ENCODE measurements around the gene MEI4.

Gene MEI4

DNA sequence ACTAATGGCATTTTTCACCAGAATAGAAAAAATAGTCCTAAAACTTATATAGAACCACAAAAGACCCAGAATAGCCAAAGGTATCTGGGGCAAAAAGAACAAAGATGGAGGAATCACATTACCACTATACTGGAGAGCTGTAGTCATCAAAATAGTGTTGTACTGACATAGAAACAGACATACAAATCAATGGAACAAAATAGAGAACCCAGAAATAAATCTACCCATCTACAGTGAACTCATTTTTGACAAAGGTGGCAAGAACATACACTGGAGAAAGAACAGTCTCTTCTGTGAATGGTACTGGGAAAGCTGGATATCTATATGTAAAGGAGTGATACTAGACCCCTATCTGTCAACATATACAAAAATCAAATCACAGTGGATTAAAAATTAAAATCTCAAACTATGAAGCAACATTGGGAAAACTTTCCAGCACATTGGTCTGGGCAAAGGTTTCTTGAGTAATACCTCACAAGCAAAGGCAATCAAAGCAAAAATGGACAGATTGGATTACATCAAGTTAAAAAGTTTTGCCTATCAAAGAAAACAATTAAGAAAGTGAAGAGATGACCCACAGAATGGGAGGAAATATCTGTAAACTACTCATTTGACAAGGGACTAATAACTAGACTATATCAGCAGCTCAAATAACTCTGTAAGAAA is 120.5 kb downstream of the MEI4 start:
- Histone ChIP-seq H4K20me1 (ENCODE audit: insufficient read depth, low read length) (no peaks in the 10 kb centered on the region), H2AFZ (ENCODE audit: low read length) (no peak overlapping the region), H3K36me3 (replicated peaks; ENCODE audit: insufficient read depth, low read length) (no peaks in the 10 kb centered on the region), H3F3A (ENCODE audit: insufficient read depth, low read length) (no peaks in the 10 kb centered on the region), H3K27ac (ENCODE audit: low read length) (no peak overlapping the region), H3K9ac (ENCODE audit: low read length) (no peak overlapping the region), H3K4me3 (ENCODE audit: low read length) (no peak overlapping the region), H3K4me1 (ENCODE audit: low read length) (no peaks in the 10 kb centered on the region), H3K9me2 (replicated peaks; ENCODE audit: insufficient read depth, low read length) (no peaks in the 10 kb centered on the region), H3K9me3 (replicated peaks; ENCODE audit: insufficient read depth, low read length) (no peaks in the 10 kb centered on the region), H3K4me2 (ENCODE audit: low read depth, low read length) (no peak overlapping the region), H3K79me2 (ENCODE audit: low read length) (no peaks in the 10 kb centered on the region), H3K27me3 (replicated peaks; ENCODE audit: insufficient read depth, low read length) (no peaks in the 10 kb centered on the region)
- TF ChIP-seq EZH2 (optimal IDR thresholded peaks at IDR 0.05; ENCODE audit: low read depth, low read length) (no peak), EZH2phosphoT487 (IDR thresholded peaks at IDR 0.05; ENCODE audit: low read length) (no peak)
- TF ChIP-seq, protein P1, sequence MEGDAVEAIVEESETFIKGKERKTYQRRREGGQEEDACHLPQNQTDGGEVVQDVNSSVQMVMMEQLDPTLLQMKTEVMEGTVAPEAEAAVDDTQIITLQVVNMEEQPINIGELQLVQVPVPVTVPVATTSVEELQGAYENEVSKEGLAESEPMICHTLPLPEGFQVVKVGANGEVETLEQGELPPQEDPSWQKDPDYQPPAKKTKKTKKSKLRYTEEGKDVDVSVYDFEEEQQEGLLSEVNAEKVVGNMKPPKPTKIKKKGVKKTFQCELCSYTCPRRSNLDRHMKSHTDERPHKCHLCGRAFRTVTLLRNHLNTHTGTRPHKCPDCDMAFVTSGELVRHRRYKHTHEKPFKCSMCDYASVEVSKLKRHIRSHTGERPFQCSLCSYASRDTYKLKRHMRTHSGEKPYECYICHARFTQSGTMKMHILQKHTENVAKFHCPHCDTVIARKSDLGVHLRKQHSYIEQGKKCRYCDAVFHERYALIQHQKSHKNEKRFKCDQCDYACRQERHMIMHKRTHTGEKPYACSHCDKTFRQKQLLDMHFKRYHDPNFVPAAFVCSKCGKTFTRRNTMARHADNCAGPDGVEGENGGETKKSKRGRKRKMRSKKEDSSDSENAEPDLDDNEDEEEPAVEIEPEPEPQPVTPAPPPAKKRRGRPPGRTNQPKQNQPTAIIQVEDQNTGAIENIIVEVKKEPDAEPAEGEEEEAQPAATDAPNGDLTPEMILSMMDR (IDR thresholded peaks at IDR 0.05; ENCODE audit: low read length), result no peak
- DNase-seq, result no peak

DNA sequence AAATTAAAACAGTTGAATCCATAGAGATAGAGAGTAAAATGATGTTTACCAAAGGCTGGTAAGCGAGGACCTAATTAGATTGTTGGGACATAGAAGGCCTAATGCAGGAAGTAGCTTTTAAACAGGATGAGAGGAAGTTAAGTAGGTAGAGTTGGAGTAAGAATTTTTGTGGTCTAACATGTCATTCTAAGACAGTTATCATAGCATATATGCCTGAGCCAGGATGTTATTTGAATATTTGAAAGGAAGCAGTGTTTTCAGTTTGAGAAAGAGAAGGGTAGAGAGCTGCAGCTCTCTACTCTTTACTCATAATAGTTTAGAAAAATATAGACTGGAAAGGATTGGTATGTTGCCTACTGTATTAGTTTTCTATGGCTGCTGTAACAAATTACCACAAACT is 121.6 kb downstream of the MEI4 start:
- H3K4me3 ChIP-seq (ENCODE audit: low read length), result no peak overlapping the region
- H3K9me2 ChIP-seq (replicated peaks; ENCODE audit: insufficient read depth, low read length), result no peaks in the 10 kb centered on the region
- no peak for DNase-seq
- no peaks in the 10 kb centered on the region for H3F3A ChIP-seq (ENCODE audit: insufficient read depth, low read length)
- H3K4me1 ChIP-seq (ENCODE audit: low read length), result no peaks in the 10 kb centered on the region
- H3K36me3 ChIP-seq (replicated peaks; ENCODE audit: insufficient read depth, low read length), result no peaks in the 10 kb centered on the region
- no peak overlapping the region for H3K4me2 ChIP-seq (ENCODE audit: low read depth, low read length)
- H2AFZ ChIP-seq (ENCODE audit: low read length), result no peak overlapping the region
- H3K79me2 ChIP-seq (ENCODE audit: low read length), result no peaks in the 10 kb centered on the region
- H3K27me3 ChIP-seq (replicated peaks; ENCODE audit: insufficient read depth, low read length), result no peaks in the 10 kb centered on the region
- H4K20me1 ChIP-seq (ENCODE audit: insufficient read depth, low read length), result no peaks in the 10 kb centered on the region
- TF ChIP-seq EZH2phosphoT487 (IDR thresholded peaks at IDR 0.05; ENCODE audit: low read length), result no peak
- TF ChIP-seq, protein P1 (IDR thresholded peaks at IDR 0.05; ENCODE audit: low read length), result no peak
- TF ChIP-seq EZH2 (optimal IDR thresholded peaks at IDR 0.05; ENCODE audit: low read depth, low read length), result no peak
- H3K27ac ChIP-seq (ENCODE audit: low read length), result no peak overlapping the region
- no peak overlapping the region for H3K9ac ChIP-seq (ENCODE audit: low read length)
- H3K9me3 ChIP-seq (replicated peaks; ENCODE audit: insufficient read depth, low read length), result no peaks in the 10 kb centered on the region

DNA sequence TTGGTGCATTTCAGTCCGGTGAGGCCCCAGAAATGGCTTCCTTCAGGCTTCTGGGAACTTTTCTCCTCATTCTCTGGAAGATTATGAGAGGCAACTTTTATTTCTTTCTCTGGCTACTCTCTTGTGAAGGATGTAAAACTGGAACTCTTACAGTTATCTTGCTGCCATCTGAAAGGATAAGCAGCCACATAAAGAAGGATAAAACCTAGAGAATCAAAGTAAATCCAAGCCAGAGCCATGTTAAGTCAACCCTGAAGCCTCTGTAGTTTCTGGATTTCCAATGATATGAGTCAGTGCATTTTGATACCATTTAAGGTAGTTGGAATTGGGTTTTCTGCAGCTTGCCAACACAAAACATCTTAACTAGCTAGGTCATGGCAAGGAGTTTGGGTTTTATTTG is 123.6 kb downstream of the MEI4 start:
- no peaks in the 10 kb centered on the region for H3K9me2 ChIP-seq (replicated peaks; ENCODE audit: insufficient read depth, low read length)
- no peaks in the 10 kb centered on the region for H3K36me3 ChIP-seq (replicated peaks; ENCODE audit: insufficient read depth, low read length)
- H3F3A ChIP-seq (ENCODE audit: insufficient read depth, low read length), result no peaks in the 10 kb centered on the region
- no peak overlapping the region for H3K9ac ChIP-seq (ENCODE audit: low read length)
- DNase-seq, result no peak
- H3K4me2 ChIP-seq (ENCODE audit: low read depth, low read length), result no peak overlapping the region
- H2AFZ ChIP-seq (ENCODE audit: low read length), result no peak overlapping the region
- H3K27ac ChIP-seq (ENCODE audit: low read length), result no peak overlapping the region
- H3K27me3 ChIP-seq (replicated peaks; ENCODE audit: insufficient read depth, low read length), result no peaks in the 10 kb centered on the region
- H3K4me1 ChIP-seq (ENCODE audit: low read length), result no peaks in the 10 kb centered on the region
- no peaks in the 10 kb centered on the region for H3K9me3 ChIP-seq (replicated peaks; ENCODE audit: insufficient read depth, low read length)
- TF ChIP-seq, protein P1 (IDR thresholded peaks at IDR 0.05; ENCODE audit: low read length), result no peak
- TF ChIP-seq EZH2phosphoT487 (IDR thresholded peaks at IDR 0.05; ENCODE audit: low read length) (no peak), EZH2 (optimal IDR thresholded peaks at IDR 0.05; ENCODE audit: low read depth, low read length) (no peak)
- H3K79me2 ChIP-seq (ENCODE audit: low read length), result no peaks in the 10 kb centered on the region
- no peak overlapping the region for H3K4me3 ChIP-seq (ENCODE audit: low read length)
- no peaks in the 10 kb centered on the region for H4K20me1 ChIP-seq (ENCODE audit: insufficient read depth, low read length)
